Fibroblast of the aortic adventitia (primary cell): ENCODE measurements around the gene DLG5. TPM values are rescaled to one million over a fixed set of nuclear protein-coding genes. Genes with fewer than 3 reads are reported as not detected.
A peak's percentile ranks its signal among the peaks of the same experiment; 100 is the strongest.

Experiments used
- DNase-seq: peaks from one replicate; pipeline ENCODE4 v3.0.0-alpha.2; 2010; ENCODE audit warnings: low read depth
- H3K4me3 ChIP-seq: 2 replicates; pipeline ENCODE4 v1.5.1; 2011; ENCODE audit warnings: low read depth, mild to moderate bottlenecking, control low read depth, low read length, moderate library complexity
- total RNA-seq: library from RNA; depleted of rRNA; stranded (reverse); fragments of >200 nt; gene quantifications from 2 replicates; pipeline ENCODE4 v1.2.3, GENCODE V29; 2012; ENCODE audit warnings: low replicate concordance
- TF ChIP-seq, protein P1 (sequence below): IDR thresholded peaks from 2 replicates; pipeline ENCODE4 v1.5.1; 2011; ENCODE audit warnings: mild to moderate bottlenecking, low read length, control low read depth, inconsistent platforms; ENCODE audit not compliant: insufficient read depth

Gene DLG5
- total RNA-seq, 1 donor: 42.7 TPM

DNA sequence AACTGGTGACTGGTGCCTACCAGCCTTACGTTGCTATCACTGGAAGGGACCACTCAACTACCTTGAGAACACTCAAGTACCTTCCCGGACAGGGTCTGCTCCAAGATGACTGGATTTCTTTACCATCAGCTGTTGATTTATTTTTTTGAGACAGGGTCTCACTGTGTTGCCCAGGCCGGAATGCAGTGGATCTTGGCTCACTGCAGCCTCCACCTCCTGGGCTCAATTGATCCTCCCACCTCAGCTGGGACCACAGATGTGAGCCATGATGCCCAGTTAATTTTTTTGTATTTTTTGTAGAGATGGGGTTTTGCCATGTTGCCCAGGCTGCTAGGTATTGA, 45.2 kb upstream of the DLG5 start:
- no peak for DNase-seq
- TF ChIP-seq, protein P1, sequence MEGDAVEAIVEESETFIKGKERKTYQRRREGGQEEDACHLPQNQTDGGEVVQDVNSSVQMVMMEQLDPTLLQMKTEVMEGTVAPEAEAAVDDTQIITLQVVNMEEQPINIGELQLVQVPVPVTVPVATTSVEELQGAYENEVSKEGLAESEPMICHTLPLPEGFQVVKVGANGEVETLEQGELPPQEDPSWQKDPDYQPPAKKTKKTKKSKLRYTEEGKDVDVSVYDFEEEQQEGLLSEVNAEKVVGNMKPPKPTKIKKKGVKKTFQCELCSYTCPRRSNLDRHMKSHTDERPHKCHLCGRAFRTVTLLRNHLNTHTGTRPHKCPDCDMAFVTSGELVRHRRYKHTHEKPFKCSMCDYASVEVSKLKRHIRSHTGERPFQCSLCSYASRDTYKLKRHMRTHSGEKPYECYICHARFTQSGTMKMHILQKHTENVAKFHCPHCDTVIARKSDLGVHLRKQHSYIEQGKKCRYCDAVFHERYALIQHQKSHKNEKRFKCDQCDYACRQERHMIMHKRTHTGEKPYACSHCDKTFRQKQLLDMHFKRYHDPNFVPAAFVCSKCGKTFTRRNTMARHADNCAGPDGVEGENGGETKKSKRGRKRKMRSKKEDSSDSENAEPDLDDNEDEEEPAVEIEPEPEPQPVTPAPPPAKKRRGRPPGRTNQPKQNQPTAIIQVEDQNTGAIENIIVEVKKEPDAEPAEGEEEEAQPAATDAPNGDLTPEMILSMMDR: no peak
- no peak overlapping the region for H3K4me3 ChIP-seq

GRCh38 chr10:77970869-77971803, 44.6 kb upstream of the DLG5 start:
- DNase-seq: peak; percentile 96
- TF ChIP-seq, protein P1: no peak
- H3K4me3 ChIP-seq: no peak overlapping the region

GRCh38 chr10:77969114-77969513, 42.6 kb upstream of the DLG5 start:
- TF ChIP-seq, protein P1: no peak
- peak; percentile 39 for DNase-seq

GRCh38 chr10:77967611-77968022, 41.1 kb upstream of the DLG5 start:
- TF ChIP-seq, protein P1: no peak
- H3K4me3 ChIP-seq: no peak overlapping the region
- DNase-seq: no peak

More at GRCh38 chr10:77969114-77969513, 42.6 kb upstream of the DLG5 start:
- H3K4me3 ChIP-seq: no peak overlapping the region

- peak; percentile 90 for DNase-seq
- TF ChIP-seq, protein P1: peak; percentile 33
- no peak overlapping the region for H3K4me3 ChIP-seq
Observed at GRCh38 chr10:77965294-77965693, 38.7 kb upstream of the DLG5 start.

- no peak overlapping the region for H3K4me3 ChIP-seq
- DNase-seq: no peak
Observed at GRCh38 chr10:77964811-77965210, 38.3 kb upstream of the DLG5 start.

More at GRCh38 chr10:77964811-77965210, 38.3 kb upstream of the DLG5 start:
- TF ChIP-seq, protein P1: no peak
